Fibroblast of pulmonary artery (primary cell): Measurements from ENCODE around the gene TCOF1.

Experiments used
- DNase-seq: peaks from one replicate; pipeline ENCODE4 v3.0.0-alpha.2; 2010; ENCODE audit warnings: low read depth
- H3K4me3 ChIP-seq: replicated peaks from 2 replicates; pipeline ENCODE4 v1.5.1; 2011; ENCODE audit warnings: low read depth, mild to moderate bottlenecking, control low read depth, low read length, moderate library complexity
- TF ChIP-seq, protein P1 (sequence below): IDR thresholded peaks from 2 replicates; pipeline ENCODE4 v1.5.1; 2011; ENCODE audit warnings: mild to moderate bottlenecking, control low read depth, low read length, inconsistent platforms; ENCODE audit errors: missing control alignments

TCOF1 gene

DNA sequence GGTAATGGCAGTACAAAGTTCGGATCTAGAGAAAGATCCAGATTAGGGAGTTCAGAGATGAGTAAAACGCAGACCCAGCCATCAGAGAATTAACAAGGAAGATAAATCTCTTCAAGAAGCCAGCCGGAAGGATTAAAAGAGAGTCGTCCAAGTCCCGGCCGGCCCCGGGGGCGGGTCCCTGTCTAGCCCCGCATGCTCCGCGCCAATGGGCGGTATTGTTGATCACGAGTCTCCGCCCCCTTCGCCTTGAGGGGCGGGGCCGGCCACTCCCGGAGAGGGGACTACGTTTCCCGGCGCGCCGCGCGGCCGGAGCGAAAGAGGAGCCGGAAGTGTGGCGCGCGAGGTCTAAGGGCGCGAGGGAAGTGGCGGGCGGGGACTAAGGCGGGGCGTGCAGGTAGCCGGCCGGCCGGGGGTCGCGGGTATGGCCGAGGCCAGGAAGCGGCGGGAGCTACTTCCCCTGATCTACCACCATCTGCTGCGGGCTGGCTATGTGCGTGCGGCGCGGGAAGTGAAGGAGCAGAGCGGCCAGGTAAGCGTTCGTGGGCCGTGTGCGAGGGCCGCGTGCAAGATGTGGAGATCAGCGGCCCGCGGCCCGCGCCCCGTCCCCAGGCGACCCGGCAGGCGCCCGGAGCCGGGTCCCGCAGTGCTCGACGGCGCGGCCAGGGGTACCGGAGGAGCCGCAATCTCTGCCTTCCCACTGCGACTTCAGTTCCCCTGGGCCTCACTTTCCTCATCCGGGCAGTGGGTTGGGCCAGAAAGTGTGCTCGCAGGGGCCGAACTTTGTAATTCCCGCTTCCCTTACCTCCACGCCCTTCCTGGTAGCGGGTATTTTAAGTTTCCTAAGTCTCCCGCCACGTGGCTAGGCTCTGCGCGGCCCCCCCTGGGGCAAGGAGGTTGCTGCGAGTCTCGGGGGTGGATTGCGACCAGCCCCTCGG is at the start of gene TCOF1:
TCOF1 (plus strand) TSS at position 372 of the 935 bp plus-strand sequence; CDS start at position 422, 50 bp downstream.
- DNase-seq, result peak; percentile 93
- peak within 1 kb of the TSS; percentile 82 for H3K4me3 ChIP-seq
- TF ChIP-seq, protein P1, sequence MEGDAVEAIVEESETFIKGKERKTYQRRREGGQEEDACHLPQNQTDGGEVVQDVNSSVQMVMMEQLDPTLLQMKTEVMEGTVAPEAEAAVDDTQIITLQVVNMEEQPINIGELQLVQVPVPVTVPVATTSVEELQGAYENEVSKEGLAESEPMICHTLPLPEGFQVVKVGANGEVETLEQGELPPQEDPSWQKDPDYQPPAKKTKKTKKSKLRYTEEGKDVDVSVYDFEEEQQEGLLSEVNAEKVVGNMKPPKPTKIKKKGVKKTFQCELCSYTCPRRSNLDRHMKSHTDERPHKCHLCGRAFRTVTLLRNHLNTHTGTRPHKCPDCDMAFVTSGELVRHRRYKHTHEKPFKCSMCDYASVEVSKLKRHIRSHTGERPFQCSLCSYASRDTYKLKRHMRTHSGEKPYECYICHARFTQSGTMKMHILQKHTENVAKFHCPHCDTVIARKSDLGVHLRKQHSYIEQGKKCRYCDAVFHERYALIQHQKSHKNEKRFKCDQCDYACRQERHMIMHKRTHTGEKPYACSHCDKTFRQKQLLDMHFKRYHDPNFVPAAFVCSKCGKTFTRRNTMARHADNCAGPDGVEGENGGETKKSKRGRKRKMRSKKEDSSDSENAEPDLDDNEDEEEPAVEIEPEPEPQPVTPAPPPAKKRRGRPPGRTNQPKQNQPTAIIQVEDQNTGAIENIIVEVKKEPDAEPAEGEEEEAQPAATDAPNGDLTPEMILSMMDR, result no peak

DNA sequence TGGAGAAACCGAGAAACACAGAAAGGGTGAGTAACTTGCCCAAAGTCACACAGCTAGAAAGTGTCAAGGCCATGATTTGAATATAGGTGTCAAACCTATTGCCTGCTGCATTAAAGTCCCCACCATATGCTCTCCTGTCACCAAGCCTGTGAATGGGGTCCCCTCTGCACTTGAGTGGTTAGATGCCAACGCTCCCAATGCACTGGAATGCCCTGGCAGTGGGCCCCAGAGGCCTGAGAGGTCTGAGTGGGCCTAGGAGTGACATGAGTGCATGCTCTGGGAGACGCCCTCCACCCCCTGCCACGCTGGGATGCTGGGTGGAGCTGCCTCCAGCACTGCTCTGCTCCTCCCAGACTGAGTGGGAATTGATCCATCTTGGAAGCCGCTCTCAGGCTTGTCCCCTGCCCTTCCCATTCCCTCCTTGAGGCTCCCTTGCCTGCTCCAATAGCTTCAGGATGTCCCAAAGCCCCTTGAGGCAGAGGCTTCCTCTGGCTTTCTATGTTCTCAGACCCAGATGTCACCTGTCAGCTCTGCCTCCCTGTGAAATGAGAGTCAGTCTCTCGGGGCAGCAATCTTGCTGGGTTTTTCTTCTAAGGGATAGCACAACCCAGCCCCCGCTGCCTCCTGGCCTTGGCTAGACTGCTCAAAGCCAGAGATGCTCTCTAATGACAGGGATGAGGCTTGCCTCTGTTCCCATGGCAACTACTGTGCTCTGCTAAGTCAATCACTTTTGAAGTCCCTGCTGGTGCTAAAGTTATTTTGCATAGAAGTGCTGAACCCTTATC is 48.2 kb upstream of the TCOF1 start:
- no peak for DNase-seq
- TF ChIP-seq, protein P1, result no peak
- no peak overlapping the region for H3K4me3 ChIP-seq

DNA sequence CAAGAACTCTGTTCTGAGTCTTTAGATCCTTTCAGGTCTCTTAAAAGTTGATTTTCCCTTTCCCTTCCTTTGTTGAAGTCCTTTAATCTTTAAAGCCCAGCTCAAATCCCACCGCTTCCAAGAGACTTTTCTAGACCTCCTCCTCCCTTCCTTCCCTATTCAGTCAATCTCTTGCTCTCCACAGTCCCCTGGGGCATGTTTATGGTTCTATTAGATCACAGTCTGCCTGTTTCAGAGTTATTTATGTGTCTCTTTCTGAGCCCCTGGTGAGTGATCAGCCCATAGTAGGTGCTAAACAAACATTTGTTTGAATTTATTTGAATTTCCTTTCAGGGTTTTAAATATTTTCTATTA is 47.6 kb upstream of the TCOF1 start:
- TF ChIP-seq, protein P1, result no peak
- H3K4me3 ChIP-seq, result no peak overlapping the region
- no peak for DNase-seq

- DNase-seq, result no peak
- TF ChIP-seq, protein P1, result no peak
- no peak overlapping the region for H3K4me3 ChIP-seq
These were observed 47.3 kb upstream of the TCOF1 start for GRCh38 chr5:150310246-150310645.

DNA sequence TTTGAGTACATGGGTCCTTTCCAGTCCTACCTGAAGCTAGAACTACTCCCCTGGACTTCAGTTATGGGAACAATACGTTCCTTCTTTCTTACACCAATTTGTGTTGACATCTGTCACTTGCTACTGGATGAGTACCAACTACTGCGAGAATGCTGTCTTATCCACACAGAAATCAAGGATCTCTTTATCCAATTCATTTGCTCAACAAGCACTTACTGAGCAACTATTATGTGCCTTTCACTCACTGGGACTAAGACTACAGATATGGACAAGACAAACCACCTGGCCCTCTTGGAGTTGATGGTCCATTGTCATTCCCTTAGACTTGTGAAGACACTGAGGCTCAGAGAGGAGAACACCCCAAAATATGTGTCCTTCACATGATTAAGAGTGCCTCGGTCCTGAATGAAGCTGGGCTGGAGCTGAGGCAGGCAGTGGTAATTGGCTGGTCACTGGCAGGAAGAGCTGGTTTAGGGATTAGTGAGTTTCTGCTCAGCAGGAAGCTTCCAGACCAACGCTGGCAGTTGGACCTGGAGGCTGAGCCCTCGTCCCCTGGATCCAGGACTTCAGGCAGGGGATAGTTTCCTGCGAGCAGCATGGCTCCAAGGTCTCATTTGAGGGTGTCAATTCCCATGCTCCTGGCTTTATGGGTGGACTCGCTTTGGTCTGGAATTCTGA is 46.3 kb upstream of the TCOF1 start:
- DNase-seq, result no peak
- TF ChIP-seq, protein P1, result no peak
- H3K4me3 ChIP-seq, result no peak overlapping the region

GRCh38 chr5:150312518-150312917 is 45.0 kb upstream of the TCOF1 start:
- TF ChIP-seq, protein P1, result no peak
- no peak for DNase-seq

More at GRCh38 chr5:150312518-150312917, 45.0 kb upstream of the TCOF1 start:
- H3K4me3 ChIP-seq, result no peak overlapping the region
